H1 (cell line): ENCODE data around the gene NUP98. TPM values are rescaled to one million over a fixed set of nuclear protein-coding genes. Genes with fewer than 3 reads are reported as not detected.

Experiments used
- CTCF ChIA-PET: fragments of 300-600 bp; sonication (Branson Sonifier 250); formaldehyde crosslinking; loops from one replicate; lab custom pipeline; 2021; ENCODE audit not compliant: partially characterized antibody; lab: Charles Lee
- POLR2A ChIA-PET: fragments of 300-600 bp; sonication (Branson Sonifier 250); formaldehyde crosslinking; loops from one replicate; lab custom pipeline; 2021; ENCODE audit warnings: inconsistent platforms; ENCODE audit not compliant: partially characterized antibody; lab: Charles Lee
- DNase-seq, 2 experiments: peaks; one replicate each; pipeline versions ENCODE4 v3.0.0 to v3.0.0-alpha.2; 2010 to 2022; ENCODE audit warnings: low spot score in 2 of 2, low read depth in 1 of 2, mixed read lengths in 1 of 2
- FAIRE-seq: peaks from 2 replicates; lab custom pipeline; 2011; peaks lifted over from hg19 to GRCh38; lab: Jason Lieb, UNC
- H2AFZ ChIP-seq: 2 replicates; pipeline ENCODE4 v1.8.1; 2012; ENCODE audit warnings: low read length, inconsistent platforms
- H2AK5ac ChIP-seq: 2 replicates; pipeline ENCODE4 v1.6.1; 2013; ENCODE audit warnings: low read depth, low read length
- H2BK120ac ChIP-seq: replicated peaks from 2 replicates; pipeline ENCODE3; 2013; ENCODE audit warnings: low read depth, low read length, inconsistent platforms
- H2BK12ac ChIP-seq: 2 replicates; pipeline ENCODE4 v1.6.1; 2013; ENCODE audit warnings: low read depth, low read length
- H2BK15ac ChIP-seq: 2 replicates; pipeline ENCODE4 v1.6.1; 2013; ENCODE audit warnings: low read length
- H2BK20ac ChIP-seq: 2 replicates; pipeline ENCODE4 v1.6.1; 2013; ENCODE audit warnings: low read length
- H2BK5ac ChIP-seq: 2 replicates; pipeline ENCODE4 v1.6.1; 2013; ENCODE audit warnings: low read depth, low read length
- H3K14ac ChIP-seq: 2 replicates; pipeline ENCODE4 v1.6.1; 2013; ENCODE audit warnings: inconsistent platforms; ENCODE audit not compliant: insufficient read length
- H3K18ac ChIP-seq: 2 replicates; pipeline ENCODE4 v1.6.1; 2013; ENCODE audit warnings: low read length; ENCODE audit errors: extremely low read depth
- H3K23ac ChIP-seq: 2 replicates; pipeline ENCODE4 v1.6.1; 2013; ENCODE audit warnings: inconsistent platforms; ENCODE audit not compliant: insufficient read length
- H3K23me2 ChIP-seq: 2 replicates; pipeline ENCODE4 v1.6.1; 2013; ENCODE audit warnings: low read depth, low read length
- H3K27ac ChIP-seq: 2 replicates; pipeline ENCODE4 v1.6.1; 2011; ENCODE audit warnings: low read depth, low read length, inconsistent platforms
- H3K27me3 ChIP-seq, 4 experiments: replicated peaks in 1 of 4; 1 replicate in 1 of 4; 2 replicates in 3 of 4; pipeline versions ENCODE4 v1.6.1 to v1.8.1; 2011 to 2013; ENCODE audit warnings: low read length in 3 of 4, mild to moderate bottlenecking in 3 of 4, inconsistent platforms in 2 of 4, mixed read lengths in 2 of 4, moderate library complexity in 1 of 4; ENCODE audit not compliant: control insufficient read depth in 3 of 4, insufficient read depth in 3 of 4; ENCODE audit errors: extremely low read depth in 1 of 4
- H3K36me3 ChIP-seq, 4 experiments: 2 replicates each; pipeline versions ENCODE4 v1.6.1 to v1.8.1; 2011 to 2013; ENCODE audit warnings: mild to moderate bottlenecking in 4 of 4, low read length in 3 of 4, moderate library complexity in 2 of 4, control low read depth in 1 of 4, inconsistent platforms in 1 of 4; ENCODE audit not compliant: insufficient read depth in 4 of 4, control insufficient read depth in 2 of 4
- H3K4ac ChIP-seq: replicated peaks from 2 replicates; pipeline ENCODE3; 2013; ENCODE audit warnings: low read length, low read depth, mixed read lengths, inconsistent platforms; ENCODE audit not compliant: insufficient read length
- H3K4me1 ChIP-seq, 4 experiments: replicated peaks in 1 of 4; 1 replicate in 1 of 4; 2 replicates in 3 of 4; pipeline versions ENCODE4 v1.6.1 to v1.8.1; 2011 to 2013; ENCODE audit warnings: low read length in 3 of 4, inconsistent platforms in 2 of 4, mixed read lengths in 1 of 4; ENCODE audit not compliant: insufficient read depth in 4 of 4, control insufficient read depth in 3 of 4
- H3K4me2 ChIP-seq, 2 experiments: 2 replicates each; pipeline versions ENCODE4 v1.6.1 to v1.8.1; 2011 to 2013; ENCODE audit warnings: low read depth in 2 of 2, low read length in 2 of 2, control low read depth in 1 of 2, inconsistent platforms in 1 of 2, mild to moderate bottlenecking in 1 of 2; ENCODE audit not compliant: insufficient read depth in 1 of 2
- H3K4me3 ChIP-seq, 4 experiments: fragments of 200-600, 300-600 bp in 1 of 4; sonication (generic), shearing (Covaris generic), sonication (Bioruptor Twin) in 1 of 4; 2 replicates each; pipeline versions ENCODE4 v1.5.1 to v1.8.1; 2011 to 2016; ENCODE audit warnings: low read length in 4 of 4, low read depth in 3 of 4, control low read depth in 2 of 4, inconsistent platforms in 2 of 4, mild to moderate bottlenecking in 2 of 4, mixed read lengths in 1 of 4, moderate library complexity in 1 of 4; ENCODE audit not compliant: insufficient read depth in 2 of 4; ENCODE audit errors: extremely low read depth in 1 of 4
- H3K56ac ChIP-seq: replicated peaks from 2 replicates; pipeline ENCODE3; 2013; ENCODE audit warnings: low read depth, mild to moderate bottlenecking, mixed read lengths, low read length, inconsistent platforms; ENCODE audit not compliant: insufficient read length
- H3K79me1 ChIP-seq: 2 replicates; pipeline ENCODE4 v1.6.1; 2013; ENCODE audit warnings: low read depth, low read length, control low read depth
- H3K79me2 ChIP-seq, 2 experiments: 2 replicates each; pipeline versions ENCODE4 v1.6.1 to v1.8.1; 2012 to 2013; ENCODE audit warnings: low read length in 2 of 2, mild to moderate bottlenecking in 2 of 2, inconsistent platforms in 1 of 2; ENCODE audit not compliant: insufficient read depth in 2 of 2, control insufficient read depth in 1 of 2
- H3K9ac ChIP-seq, 4 experiments: replicated peaks in 1 of 4; 1 replicate in 1 of 4; 2 replicates in 3 of 4; pipeline versions ENCODE4 v1.6.1 to v1.8.1; 2011 to 2013; ENCODE audit warnings: low read depth in 3 of 4, low read length in 3 of 4, control low read depth in 2 of 4, mild to moderate bottlenecking in 2 of 4, moderate library complexity in 2 of 4, inconsistent platforms in 1 of 4; ENCODE audit errors: extremely low read depth in 1 of 4
- H3K9me3 ChIP-seq, 2 experiments: 2 replicates each; pipeline versions ENCODE4 v1.6.1 to v1.8.1; 2012 to 2013; ENCODE audit warnings: mild to moderate bottlenecking in 2 of 2, moderate library complexity in 2 of 2, control low read depth in 1 of 2, inconsistent platforms in 1 of 2, low read depth in 1 of 2, low read length in 1 of 2, mixed read lengths in 1 of 2; ENCODE audit not compliant: insufficient read depth in 2 of 2
- H4K20me1 ChIP-seq, 2 experiments: replicated peaks in 1 of 2; 2 replicates each; pipeline versions ENCODE3 to v1.8.1; 2011 to 2013; ENCODE audit warnings: inconsistent platforms in 2 of 2, low read length in 2 of 2, mild to moderate bottlenecking in 1 of 2; ENCODE audit not compliant: insufficient read depth in 2 of 2, control insufficient read depth in 1 of 2
- H4K5ac ChIP-seq: 2 replicates; pipeline ENCODE4 v1.6.1; 2013; ENCODE audit warnings: low read length, low read depth, mixed read lengths, inconsistent platforms; ENCODE audit not compliant: insufficient read length
- H4K8ac ChIP-seq: 2 replicates; pipeline ENCODE4 v1.8.0; 2013; ENCODE audit warnings: mild to moderate bottlenecking, moderate library complexity, low read length, inconsistent platforms; ENCODE audit not compliant: insufficient read depth; ENCODE audit errors: extremely low read depth
- H4K91ac ChIP-seq: replicated peaks from 2 replicates; pipeline ENCODE3; 2013; ENCODE audit warnings: low read length, mixed read lengths, inconsistent platforms; ENCODE audit not compliant: insufficient read length
- CBX5 ChIP-seq: fragments of 300-800, 300-1000 bp; sonication (generic); IDR thresholded peaks from 2 replicates; pipeline ENCODE4 v1.7.1; 2016; ENCODE audit warnings: antibody characterized with exemption, low read length, low read depth
- FOSL1 ChIP-seq: IDR thresholded peaks from 2 replicates; pipeline ENCODE4 v1.6.1; 2011; ENCODE audit warnings: mild to moderate bottlenecking, low read depth, low read length, moderate library complexity; ENCODE audit not compliant: insufficient read depth
- GTF2F1 ChIP-seq: IDR thresholded peaks from 2 replicates; pipeline ENCODE4 v1.6.1; 2012; ENCODE audit warnings: low read depth, low read length, improper control_type of control experiment, borderline replicate concordance
- MAFK ChIP-seq: IDR thresholded peaks from 2 replicates; pipeline ENCODE4 v1.6.1; 2012; ENCODE audit warnings: low read depth, mild to moderate bottlenecking, improper control_type of control experiment, low read length
- NRF1 ChIP-seq: IDR thresholded peaks from 2 replicates; pipeline ENCODE4 v1.6.1; 2011; ENCODE audit warnings: mild to moderate bottlenecking, low read depth, low read length, improper control_type of control experiment
- SP1 ChIP-seq: IDR thresholded peaks from 2 replicates; pipeline ENCODE4 v1.6.1; 2011; ENCODE audit warnings: low read depth, low read length
- SP4 ChIP-seq: IDR thresholded peaks from 2 replicates; pipeline ENCODE4 v1.6.1; 2012; ENCODE audit warnings: low read length, inconsistent platforms
- SUZ12 ChIP-seq: fragments of 200-600 bp; sonication (generic); IDR thresholded peaks from 2 replicates; pipeline ENCODE4 v1.6.1; 2012; ENCODE audit warnings: mild to moderate bottlenecking, inconsistent platforms, low read length, moderate library complexity, mixed read lengths
- TAF7 ChIP-seq: optimal IDR thresholded peaks from 2 replicates; pipeline ENCODE3; 2011; ENCODE audit warnings: low read depth, mild to moderate bottlenecking, inconsistent platforms, low read length, moderate library complexity, borderline replicate concordance
- WGBS, 2 experiments: shearing (Covaris generic) in 1 of 2; methylation state at CpG; one replicate each; pipeline versions ENCODE4 v1.1.6 to v1.1.7; 2013 to 2015; ENCODE audit warnings: low lambda C conversion rate in 2 of 2, mixed read lengths in 2 of 2, inconsistent platforms in 1 of 2, low coverage in 1 of 2, missing lambda C conversion rate in 1 of 2; ENCODE audit not compliant: insufficient replicate concordance in 2 of 2, insufficient coverage in 1 of 2, insufficient read length in 1 of 2; ENCODE audit errors: extremely low coverage in 1 of 2, missing lambda C conversion rate in 1 of 2; 5-methylcytosine and 5-hydroxymethylcytosine counted together
- polyA plus RNA-seq, 7 experiments: library from polyadenylated mRNA; depleted of rRNA in 3 of 7; stranded (reverse) in 5 of 7; unstranded in 2 of 7; fragments of >200 nt in 5 of 7; fragments of 200-250 nt in 2 of 7; gene quantifications; 1 replicate in 5 of 7; 2 replicates in 1 of 7; 4 replicates in 1 of 7; pipeline versions ENCODE4 v1.2.1 to v1.2.3, GENCODE V29; 2011 to 2013; ENCODE audit warnings: missing spikeins in 2 of 7, mixed read lengths in 2 of 7
- total RNA-seq: library from RNA; stranded (reverse); fragmentation: NEBNext Ultra II Directional; extraction: Animal tissue kit (Norgen Biotek cat#: 25700); gene quantifications from 2 replicates; pipeline ENCODE4 v1.2.1, GENCODE V29; 2021
- TF ChIP-seq, protein P1 (sequence below), 3 experiments: IDR thresholded peaks; 1 replicate in 2 of 3; 2 replicates in 1 of 3; pipeline versions ENCODE4 v1.5.1 to v1.6.1; 2011; ENCODE audit warnings: low read length in 3 of 3, mild to moderate bottlenecking in 3 of 3, inconsistent platforms in 2 of 3, low read depth in 1 of 3, moderate library complexity in 1 of 3; ENCODE audit not compliant: insufficient read depth in 1 of 3; ENCODE audit errors: control extremely low read depth in 1 of 3
- TF ChIP-seq, protein P2 (sequence below): IDR thresholded peaks from 2 replicates; pipeline ENCODE4 v1.6.1; 2012; ENCODE audit warnings: inconsistent platforms

NUP98 gene
- total and polyA plus RNA-seq, 2 of the 8 experiments (the other 6 are each of a cell fraction or from before 2014, with no cell fraction given), result 98.6 to 261 TPM

DNA sequence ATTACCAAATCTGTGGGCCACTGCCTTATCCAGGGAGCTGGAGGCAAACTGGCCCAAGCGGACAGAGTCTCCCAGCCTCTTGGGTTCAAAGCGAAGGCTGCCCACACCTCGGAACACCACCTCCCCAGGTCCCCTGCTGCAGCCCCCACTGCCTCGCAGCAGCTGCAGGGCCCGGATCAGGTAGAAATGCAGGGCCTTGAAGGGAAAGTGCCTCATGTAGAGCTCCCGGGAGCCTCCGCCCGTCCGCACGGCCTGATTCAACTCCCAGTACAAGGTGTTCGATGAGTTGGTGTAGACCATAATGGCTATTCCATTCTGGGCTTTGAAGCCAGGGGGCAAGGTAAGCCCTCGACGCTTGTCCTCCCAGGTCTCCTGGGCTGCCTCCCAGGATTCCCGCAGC, 157.5 kb downstream of the NUP98 start:
- CTCF ChIA-PET, result interaction anchor here (2.4 kb wide), 1 partner anchor 26 kb away, joined by 5 read pairs; no protein-coding TSS in a partner anchor
- no peak overlapping the region for H2BK120ac ChIP-seq
- no peak for TF ChIP-seq CBX5
- TF ChIP-seq SP1, result no peak
- no peak for TF ChIP-seq MAFK
- TF ChIP-seq, protein P1, sequence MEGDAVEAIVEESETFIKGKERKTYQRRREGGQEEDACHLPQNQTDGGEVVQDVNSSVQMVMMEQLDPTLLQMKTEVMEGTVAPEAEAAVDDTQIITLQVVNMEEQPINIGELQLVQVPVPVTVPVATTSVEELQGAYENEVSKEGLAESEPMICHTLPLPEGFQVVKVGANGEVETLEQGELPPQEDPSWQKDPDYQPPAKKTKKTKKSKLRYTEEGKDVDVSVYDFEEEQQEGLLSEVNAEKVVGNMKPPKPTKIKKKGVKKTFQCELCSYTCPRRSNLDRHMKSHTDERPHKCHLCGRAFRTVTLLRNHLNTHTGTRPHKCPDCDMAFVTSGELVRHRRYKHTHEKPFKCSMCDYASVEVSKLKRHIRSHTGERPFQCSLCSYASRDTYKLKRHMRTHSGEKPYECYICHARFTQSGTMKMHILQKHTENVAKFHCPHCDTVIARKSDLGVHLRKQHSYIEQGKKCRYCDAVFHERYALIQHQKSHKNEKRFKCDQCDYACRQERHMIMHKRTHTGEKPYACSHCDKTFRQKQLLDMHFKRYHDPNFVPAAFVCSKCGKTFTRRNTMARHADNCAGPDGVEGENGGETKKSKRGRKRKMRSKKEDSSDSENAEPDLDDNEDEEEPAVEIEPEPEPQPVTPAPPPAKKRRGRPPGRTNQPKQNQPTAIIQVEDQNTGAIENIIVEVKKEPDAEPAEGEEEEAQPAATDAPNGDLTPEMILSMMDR (IDR thresholded peaks at IDR 0.05; ENCODE audit: control extremely low read depth in 1 of 3, insufficient read depth in 1 of 3, low read depth in 1 of 3, low read length in 3 of 3), result no peak
- TF ChIP-seq SP4, result no peak
- no peak for TF ChIP-seq GTF2F1
- no peak for TF ChIP-seq FOSL1
- TF ChIP-seq, protein P2, sequence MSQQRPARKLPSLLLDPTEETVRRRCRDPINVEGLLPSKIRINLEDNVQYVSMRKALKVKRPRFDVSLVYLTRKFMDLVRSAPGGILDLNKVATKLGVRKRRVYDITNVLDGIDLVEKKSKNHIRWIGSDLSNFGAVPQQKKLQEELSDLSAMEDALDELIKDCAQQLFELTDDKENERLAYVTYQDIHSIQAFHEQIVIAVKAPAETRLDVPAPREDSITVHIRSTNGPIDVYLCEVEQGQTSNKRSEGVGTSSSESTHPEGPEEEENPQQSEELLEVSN, result no peak
- no peak for TF ChIP-seq TAF7
- no peak for TF ChIP-seq NRF1
- no peak for TF ChIP-seq SUZ12

More for the DNA sequence above, 157.5 kb downstream of the NUP98 start:
- H3K4me2 ChIP-seq, result no peak overlapping the region
- no peak for DNase-seq
- no peak overlapping the region for H4K91ac ChIP-seq
- no peak overlapping the region for H2BK5ac ChIP-seq
- H3K9ac ChIP-seq, result no peak overlapping the region
- FAIRE-seq, result no peak
- H3K4me3 ChIP-seq, result no peak overlapping the region
- H3K9me3 ChIP-seq, result peaks cover 5 to 6% of the 10 kb centered on the region in 2 experiments; a peak in 2 of 4 replicates
- no peak overlapping the region for H2AK5ac ChIP-seq
- H2BK20ac ChIP-seq, result no peak overlapping the region
- H3K79me1 ChIP-seq, result no peaks in the 10 kb centered on the region
- H3K27me3 ChIP-seq, result peaks cover 0 to 6% (median 0%) of the 10 kb centered on the region in 4 experiments; a peak in 4 of 7 replicates
- no peaks in the 10 kb centered on the region for H4K20me1 ChIP-seq
- H3K4ac ChIP-seq, result no peak overlapping the region
- H3K36me3 ChIP-seq, result no peaks in the 10 kb centered on the region
- no peak overlapping the region for H3K14ac ChIP-seq
- WGBS, 2 experiments, result 94% methylated on average over 14 of the region's 14 CpGs; no CpG with 5 or more reads in 1 of the 2 experiments
- no peak overlapping the region for H3K56ac ChIP-seq
- H2BK15ac ChIP-seq, result no peak overlapping the region
- no peak overlapping the region for H3K23ac ChIP-seq
- no peak overlapping the region for H2AFZ ChIP-seq
- H3K23me2 ChIP-seq, result peaks cover 15% of the 10 kb centered on the region; the same call in 1 of the 2 replicates
- H3K4me1 ChIP-seq, result peaks cover 0 to 10% (median 1%) of the 10 kb centered on the region in 4 experiments; a peak in 4 of 7 replicates
- POLR2A ChIA-PET, result no interaction called here
- H3K27ac ChIP-seq, result no peak overlapping the region
- H3K79me2 ChIP-seq, result no peaks in the 10 kb centered on the region
- H3K18ac ChIP-seq, result no peak overlapping the region
- H4K8ac ChIP-seq, result no peak overlapping the region
- H4K5ac ChIP-seq, result no peak overlapping the region
- H2BK12ac ChIP-seq, result no peak overlapping the region
